ENCODE measurements around the gene RGPD5.
"Not testable (repeated sequence)": the region's sequence is repeated elsewhere in the genome, so short reads cannot be mapped to it uniquely, and the experiment has no call there.

DNA sequence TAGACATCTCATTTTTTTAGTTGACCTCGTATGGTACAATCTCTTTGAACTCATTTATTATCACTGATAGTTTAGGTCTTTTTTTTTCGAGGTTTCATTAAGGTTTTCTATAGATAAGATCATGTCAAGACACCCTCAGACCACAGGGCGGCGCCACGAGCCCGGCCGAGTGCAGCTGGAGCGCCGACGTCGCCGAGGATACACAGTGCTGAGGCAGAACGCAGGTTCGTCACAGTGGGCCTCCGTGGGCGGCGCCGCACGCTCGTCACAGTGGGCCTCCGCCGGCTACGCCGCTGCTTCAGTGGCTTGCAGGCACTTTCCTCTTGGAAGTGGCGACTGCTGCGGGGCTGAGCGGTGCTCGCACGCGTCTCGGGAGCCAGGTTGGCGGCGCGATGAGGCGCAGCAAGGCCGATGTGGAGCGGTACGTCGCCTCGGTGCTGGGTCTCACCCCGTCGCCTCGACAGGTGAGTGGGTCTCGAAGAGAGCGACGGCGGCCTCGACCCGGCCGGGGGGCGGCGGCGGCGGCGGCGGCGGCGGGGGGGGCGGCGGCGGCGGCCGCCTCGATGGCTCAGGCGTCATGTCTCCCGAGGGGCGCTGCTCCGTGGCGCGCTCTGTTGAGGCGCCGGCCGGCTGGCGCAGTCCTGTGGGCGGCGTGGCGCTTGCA is at the start of gene RGPD5:
- not testable (repeated sequence) for TF ChIP-seq EZH2 (IDR thresholded peaks at IDR 0.05; ENCODE audit: low read length, unreplicated experiment); EZH2phosphoT487 (IDR thresholded peaks at IDR 0.05; ENCODE audit: borderline replicate concordance, low read length)

All from PC-3 (cell line).